OCI-LY3 (cell line): Measurements from ENCODE around the gene ACSL6.

ENCODE experiments used
- H2AFZ ChIP-seq: fragments of 200-600, 300-600 bp; shearing (Covaris generic); 2 replicates; pipeline ENCODE4 v1.6.0; 2014; ENCODE audit warnings: antibody characterized with exemption, low read depth, low read length
- H3K27ac ChIP-seq: fragments of 200-600, 300-600 bp; sonication (generic); 2 replicates; pipeline ENCODE4 v1.5.1; 2014; ENCODE audit warnings: mild to moderate bottlenecking, low read length, moderate library complexity, mixed read lengths
- H3K27me3 ChIP-seq: fragments of 200-600, 300-600 bp; sonication (generic); 2 replicates; pipeline ENCODE4 v1.6.1; 2014; ENCODE audit warnings: low read depth, low read length, mixed read lengths
- H3K36me3 ChIP-seq: fragments of 200-600, 300-600 bp; sonication (generic); replicated peaks from 2 replicates; pipeline ENCODE3; 2014; ENCODE audit warnings: low read depth, low read length, mixed read lengths
- H3K4me1 ChIP-seq: fragments of 300-600, 200-600 bp; sonication (generic); 2 replicates; pipeline ENCODE4 v1.6.1; 2014; ENCODE audit warnings: low read length, mixed read lengths
- H3K4me2 ChIP-seq: fragments of 200-600, 300-600 bp; sonication (generic); 2 replicates; pipeline ENCODE4 v1.6.1; 2014; ENCODE audit warnings: low read length, mixed read lengths
- H3K4me3 ChIP-seq: fragments of 300-600, 200-600 bp; sonication (generic); 2 replicates; pipeline ENCODE4 v1.5.1; 2014; ENCODE audit warnings: antibody characterized with exemption, mild to moderate bottlenecking, low read length, moderate library complexity
- H3K79me2 ChIP-seq: fragments of 300-600, 200-600 bp; shearing (Covaris generic); 2 replicates; pipeline ENCODE4 v1.6.1; 2014; ENCODE audit warnings: mild to moderate bottlenecking, low read length, mixed read lengths
- H3K9ac ChIP-seq: fragments of 300-600, 200-600 bp; shearing (Covaris generic); 2 replicates; pipeline ENCODE4 v1.6.0; 2014; ENCODE audit warnings: mild to moderate bottlenecking, low read length, moderate library complexity
- H3K9me3 ChIP-seq: fragments of 200-600, 300-600 bp; shearing (Covaris generic); 2 replicates; pipeline ENCODE4 v1.6.1; 2014; ENCODE audit warnings: low read length, mixed read lengths; ENCODE audit not compliant: insufficient read depth
- H4K20me1 ChIP-seq: fragments of 200-600, 300-600 bp; sonication (generic); 2 replicates; pipeline ENCODE4 v1.6.1; 2016; ENCODE audit warnings: low read length, mixed read lengths; ENCODE audit not compliant: insufficient read depth
- EZH2phosphoT487 ChIP-seq: fragments of 200-600 bp; shearing (Covaris generic); IDR thresholded peaks from 2 replicates; pipeline ENCODE4 v1.6.1; 2018; ENCODE audit warnings: antibody characterized with exemption, mixed run types, low read depth
- TF ChIP-seq, protein P1 (sequence below): fragments of 200-600, 300-600 bp; sonication (generic); IDR thresholded peaks from 2 replicates; pipeline ENCODE4 v1.5.1; 2014; ENCODE audit warnings: antibody characterized with exemption, low read length, low read depth

Gene ACSL6

DNA sequence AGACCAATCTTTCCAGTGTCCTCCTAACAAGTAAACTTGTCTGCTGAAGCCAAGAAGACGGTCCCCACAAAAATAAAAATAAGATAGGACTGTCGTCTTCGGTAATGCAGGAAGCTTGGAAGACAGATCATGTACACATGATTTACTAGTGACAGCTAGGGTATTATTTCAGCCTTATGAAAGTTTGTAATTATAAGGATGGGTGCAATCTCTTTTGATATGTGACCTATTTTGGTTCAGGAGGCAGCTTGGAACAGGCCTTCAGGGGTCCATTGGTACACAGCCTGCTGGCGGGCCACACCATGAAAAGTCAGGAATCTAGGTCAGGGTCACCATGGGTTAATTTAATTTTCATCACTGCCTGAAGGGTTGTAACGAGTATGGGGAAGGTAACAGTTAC is 52.3 kb downstream of the ACSL6 start:
- Histone ChIP-seq H2AFZ (no peak overlapping the region), H3K9ac (no peak overlapping the region), H3K36me3 (no peaks in the 10 kb centered on the region), H3K4me2 (no peak overlapping the region), H3K4me1 (peaks cover 5% of the 10 kb centered on the region), H3K27ac (no peak overlapping the region), H3K27me3 (peaks cover 21% of the 10 kb centered on the region), H3K4me3 (no peak overlapping the region), H3K9me3 (no peaks in the 10 kb centered on the region), H3K79me2 (no peaks in the 10 kb centered on the region), H4K20me1 (0 out of 2 replicates have a peak, but pooled peaks cover 3% of the 10 kb centered on the region)
- TF ChIP-seq, protein P1, sequence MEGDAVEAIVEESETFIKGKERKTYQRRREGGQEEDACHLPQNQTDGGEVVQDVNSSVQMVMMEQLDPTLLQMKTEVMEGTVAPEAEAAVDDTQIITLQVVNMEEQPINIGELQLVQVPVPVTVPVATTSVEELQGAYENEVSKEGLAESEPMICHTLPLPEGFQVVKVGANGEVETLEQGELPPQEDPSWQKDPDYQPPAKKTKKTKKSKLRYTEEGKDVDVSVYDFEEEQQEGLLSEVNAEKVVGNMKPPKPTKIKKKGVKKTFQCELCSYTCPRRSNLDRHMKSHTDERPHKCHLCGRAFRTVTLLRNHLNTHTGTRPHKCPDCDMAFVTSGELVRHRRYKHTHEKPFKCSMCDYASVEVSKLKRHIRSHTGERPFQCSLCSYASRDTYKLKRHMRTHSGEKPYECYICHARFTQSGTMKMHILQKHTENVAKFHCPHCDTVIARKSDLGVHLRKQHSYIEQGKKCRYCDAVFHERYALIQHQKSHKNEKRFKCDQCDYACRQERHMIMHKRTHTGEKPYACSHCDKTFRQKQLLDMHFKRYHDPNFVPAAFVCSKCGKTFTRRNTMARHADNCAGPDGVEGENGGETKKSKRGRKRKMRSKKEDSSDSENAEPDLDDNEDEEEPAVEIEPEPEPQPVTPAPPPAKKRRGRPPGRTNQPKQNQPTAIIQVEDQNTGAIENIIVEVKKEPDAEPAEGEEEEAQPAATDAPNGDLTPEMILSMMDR, result no peak
- TF ChIP-seq EZH2phosphoT487, result no peak

DNA sequence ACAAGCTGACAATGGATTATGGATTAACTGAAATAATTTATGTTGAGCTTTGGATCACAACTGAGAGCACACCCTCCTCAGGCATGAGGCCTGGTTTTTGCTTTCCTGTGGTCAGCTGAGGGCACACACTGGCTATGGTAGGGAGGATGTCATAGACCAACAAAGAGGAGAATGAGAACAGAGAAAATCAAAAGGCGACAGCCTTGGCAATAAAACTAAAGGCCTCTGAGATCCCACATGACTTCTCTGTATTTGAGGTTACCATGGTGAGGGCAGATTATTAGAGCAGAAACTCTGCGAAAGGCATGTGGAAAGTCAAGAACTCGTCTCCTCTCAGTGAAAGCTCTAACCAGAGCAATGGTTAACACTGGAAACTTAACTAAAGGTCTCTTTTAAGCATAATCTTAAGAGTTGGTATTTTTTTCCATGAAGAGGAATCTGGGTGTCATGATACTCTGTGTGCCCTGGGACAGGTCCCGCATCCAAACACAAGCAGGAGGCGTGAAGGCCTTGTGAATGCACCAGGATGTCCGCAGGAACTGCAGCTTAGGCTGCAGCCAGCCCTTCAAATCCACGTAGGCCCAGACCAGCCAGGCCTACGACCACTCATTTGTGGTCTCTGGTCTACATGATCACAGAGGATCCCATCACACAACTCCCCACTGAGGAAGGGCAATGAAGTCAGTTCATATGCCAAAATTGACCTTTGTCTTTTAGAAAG is 53.6 kb downstream of the ACSL6 start:
- H3K27me3 ChIP-seq, result peaks cover 21% of the 10 kb centered on the region
- H3K79me2 ChIP-seq, result no peaks in the 10 kb centered on the region
- no peak overlapping the region for H3K9ac ChIP-seq
- no peak for TF ChIP-seq EZH2phosphoT487
- TF ChIP-seq, protein P1, result no peak
- no peak overlapping the region for H3K4me2 ChIP-seq
- H2AFZ ChIP-seq, result no peak overlapping the region
- no peak overlapping the region for H3K27ac ChIP-seq
- H3K9me3 ChIP-seq, result no peaks in the 10 kb centered on the region
- 0 out of 2 replicates have a peak, but pooled peaks cover 3% of the 10 kb centered on the region for H4K20me1 ChIP-seq
- no peak overlapping the region for H3K4me3 ChIP-seq
- H3K4me1 ChIP-seq, result peaks cover 13% of the 10 kb centered on the region
- no peaks in the 10 kb centered on the region for H3K36me3 ChIP-seq

GRCh38 chr5:131953969-131954368 is 57.5 kb downstream of the ACSL6 start:
- TF ChIP-seq, protein P1, result no peak
- no peak for TF ChIP-seq EZH2phosphoT487
- Histone ChIP-seq H3K9me3 (no peaks in the 10 kb centered on the region), H3K4me2 (0 out of 2 replicates have a peak overlapping the region, but pooled peaks have one; percentile 4), H3K27ac (no peak overlapping the region), H3K4me1 (peaks cover 13% of the 10 kb centered on the region), H3K9ac (no peak overlapping the region), H3K36me3 (no peaks in the 10 kb centered on the region), H4K20me1 (0 out of 2 replicates have a peak, but pooled peaks cover 3% of the 10 kb centered on the region), H2AFZ (no peak overlapping the region), H3K27me3 (peaks cover 23% of the 10 kb centered on the region), H3K79me2 (no peaks in the 10 kb centered on the region), H3K4me3 (no peak overlapping the region)

DNA sequence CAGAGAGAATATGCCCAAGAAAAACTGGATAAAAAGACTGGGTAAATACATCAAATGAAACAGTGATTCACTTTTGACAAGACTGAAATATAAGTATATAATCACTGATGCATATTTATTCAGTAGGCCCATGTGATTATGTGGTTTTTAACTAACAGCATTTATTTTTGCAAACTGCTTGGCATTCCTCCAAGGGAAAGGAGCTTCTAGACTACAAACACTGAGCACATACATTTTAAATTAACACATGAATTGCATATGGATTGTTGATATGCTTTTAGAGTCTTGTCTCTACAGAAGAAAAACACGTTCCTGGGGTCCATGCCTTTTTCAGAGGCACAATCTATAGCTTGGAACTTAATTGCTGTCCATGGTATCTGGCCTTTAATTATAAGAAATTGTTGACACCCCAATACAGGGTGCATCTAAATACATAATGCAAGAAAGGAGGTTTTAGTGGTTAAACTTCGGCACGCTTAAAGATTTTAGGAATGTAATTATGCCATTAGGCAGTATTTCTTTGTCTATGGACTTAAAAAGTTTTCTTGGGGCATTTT is 59.1 kb downstream of the ACSL6 start:
- Histone ChIP-seq H4K20me1 (0 out of 2 replicates have a peak, but pooled peaks cover 3% of the 10 kb centered on the region), H3K4me2 (no peak overlapping the region), H3K27ac (no peak overlapping the region)

More for the DNA sequence above, 59.1 kb downstream of the ACSL6 start:
- Histone ChIP-seq H2AFZ (no peak overlapping the region), H3K36me3 (no peaks in the 10 kb centered on the region), H3K9ac (no peak overlapping the region), H3K4me1 (peaks cover 13% of the 10 kb centered on the region), H3K79me2 (no peaks in the 10 kb centered on the region), H3K9me3 (no peaks in the 10 kb centered on the region), H3K4me3 (no peak overlapping the region), H3K27me3 (peaks cover 34% of the 10 kb centered on the region)
- TF ChIP-seq, protein P1, result no peak
- no peak for TF ChIP-seq EZH2phosphoT487
